22Rv1 (cell line): ENCODE results near the gene KREMEN1.
"Not testable (repeated sequence)": the region's sequence is repeated elsewhere in the genome, so short reads cannot be mapped to it uniquely, and the experiment has no call there.

Experiments used
- ZFX ChIP-seq: fragments of 450-650 bp; IDR thresholded peaks from 2 replicates; pipeline ENCODE4 v1.6.1; 2017; ENCODE audit warnings: antibody characterized with exemption, borderline replicate concordance
- TF ChIP-seq, protein P1 (sequence below): fragments of 450-650 bp; IDR thresholded peaks from 2 replicates; pipeline ENCODE4 v1.5.1; 2017; ENCODE audit warnings: mild to moderate bottlenecking

DNA sequence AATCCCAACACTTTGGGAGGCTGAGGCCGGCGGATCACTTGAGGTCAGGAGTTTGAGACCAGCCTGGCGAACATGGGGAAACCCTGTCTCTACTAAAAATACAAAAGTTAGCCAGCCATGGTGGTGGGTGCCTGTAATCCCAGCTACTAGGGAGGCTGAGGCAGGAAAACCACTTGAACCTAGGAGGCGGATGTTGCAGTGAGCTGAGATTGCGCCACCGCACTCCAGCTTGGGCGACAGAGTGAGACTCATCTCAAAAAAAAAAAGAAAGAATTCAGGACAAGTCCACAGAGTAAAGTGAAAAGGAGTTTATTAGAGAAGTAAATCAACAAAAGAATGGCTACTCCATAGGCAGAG is 10.7 kb downstream of the KREMEN1 start:
- TF ChIP-seq, protein P1, sequence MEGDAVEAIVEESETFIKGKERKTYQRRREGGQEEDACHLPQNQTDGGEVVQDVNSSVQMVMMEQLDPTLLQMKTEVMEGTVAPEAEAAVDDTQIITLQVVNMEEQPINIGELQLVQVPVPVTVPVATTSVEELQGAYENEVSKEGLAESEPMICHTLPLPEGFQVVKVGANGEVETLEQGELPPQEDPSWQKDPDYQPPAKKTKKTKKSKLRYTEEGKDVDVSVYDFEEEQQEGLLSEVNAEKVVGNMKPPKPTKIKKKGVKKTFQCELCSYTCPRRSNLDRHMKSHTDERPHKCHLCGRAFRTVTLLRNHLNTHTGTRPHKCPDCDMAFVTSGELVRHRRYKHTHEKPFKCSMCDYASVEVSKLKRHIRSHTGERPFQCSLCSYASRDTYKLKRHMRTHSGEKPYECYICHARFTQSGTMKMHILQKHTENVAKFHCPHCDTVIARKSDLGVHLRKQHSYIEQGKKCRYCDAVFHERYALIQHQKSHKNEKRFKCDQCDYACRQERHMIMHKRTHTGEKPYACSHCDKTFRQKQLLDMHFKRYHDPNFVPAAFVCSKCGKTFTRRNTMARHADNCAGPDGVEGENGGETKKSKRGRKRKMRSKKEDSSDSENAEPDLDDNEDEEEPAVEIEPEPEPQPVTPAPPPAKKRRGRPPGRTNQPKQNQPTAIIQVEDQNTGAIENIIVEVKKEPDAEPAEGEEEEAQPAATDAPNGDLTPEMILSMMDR = not testable (repeated sequence)
- not testable (repeated sequence) for TF ChIP-seq ZFX
